ENCODE data around the gene INPP4A. TPM values are rescaled to one million over a fixed set of nuclear protein-coding genes. Genes with fewer than 3 reads are reported as not detected.
A peak's percentile ranks its signal among the peaks of the same experiment; 100 is the strongest.

Gene INPP4A
- total RNA-seq, 1 donor from 2014 or later = 73.0 TPM

DNA sequence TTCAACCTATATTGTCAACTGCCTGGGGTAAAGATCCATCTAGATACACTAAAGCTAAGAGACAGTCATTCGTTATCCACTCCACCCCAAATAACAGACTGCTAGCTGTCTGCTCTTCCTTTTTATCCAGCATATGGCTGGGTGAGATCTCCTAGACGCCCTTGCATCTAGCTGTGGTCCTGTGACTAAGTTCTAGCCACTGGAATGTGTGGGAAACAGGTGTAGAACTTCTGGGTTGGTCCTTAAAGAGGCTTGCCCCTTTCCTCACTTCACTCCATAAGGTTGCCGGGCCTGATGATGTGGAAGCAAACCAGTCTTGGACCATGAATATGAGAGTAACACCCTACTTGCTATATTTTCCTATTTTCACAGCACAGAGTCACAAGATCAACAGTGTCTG lies 160.4 kb downstream of the INPP4A start:
- FAIRE-seq = no peak
- no peak for DNase-seq (ENCODE audit: low spot score in 2 of 2)

DNA sequence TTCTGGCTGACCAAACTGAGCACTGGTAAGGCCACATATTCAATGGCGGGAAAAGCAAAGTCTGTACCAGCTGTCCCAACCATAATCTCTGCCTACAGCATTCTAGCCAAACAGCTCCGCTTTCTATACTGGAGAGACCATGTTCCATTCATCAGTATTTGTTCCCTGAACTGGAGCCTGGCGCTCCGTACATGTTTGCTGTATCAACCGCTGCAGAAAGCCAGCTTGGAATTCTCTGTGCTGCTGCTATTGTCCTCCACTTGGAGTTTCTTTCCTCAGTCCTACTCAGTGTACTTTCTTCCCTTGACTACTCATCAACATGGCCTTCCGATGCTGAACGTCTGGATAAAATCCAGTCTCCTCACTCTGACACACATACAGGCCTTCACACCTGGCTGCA lies 161.8 kb downstream of the INPP4A start:
- DNase-seq (ENCODE audit: low spot score in 2 of 2) (no peak), FAIRE-seq (no peak)

DNA sequence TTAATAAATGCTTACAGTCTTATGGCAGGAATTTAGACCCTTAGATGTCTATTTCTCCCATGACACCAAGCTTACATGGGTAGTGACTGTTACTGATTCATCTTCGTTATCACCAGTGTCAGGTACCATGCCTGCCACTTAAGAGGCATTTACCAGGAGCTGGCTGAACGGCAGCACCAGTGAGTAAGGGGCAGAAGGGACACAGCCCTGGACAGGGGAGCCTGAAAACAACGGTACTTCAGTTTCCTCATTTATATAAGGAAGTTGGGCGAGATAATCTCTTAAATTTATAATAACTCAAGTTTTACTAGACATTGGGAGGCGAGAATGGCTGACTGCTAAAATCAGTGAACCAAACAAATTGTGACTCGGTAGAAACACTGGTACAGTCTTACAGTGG lies 162.4 kb downstream of the INPP4A start:
- no peak for DNase-seq (ENCODE audit: low spot score in 2 of 2)
- FAIRE-seq = no peak

DNA sequence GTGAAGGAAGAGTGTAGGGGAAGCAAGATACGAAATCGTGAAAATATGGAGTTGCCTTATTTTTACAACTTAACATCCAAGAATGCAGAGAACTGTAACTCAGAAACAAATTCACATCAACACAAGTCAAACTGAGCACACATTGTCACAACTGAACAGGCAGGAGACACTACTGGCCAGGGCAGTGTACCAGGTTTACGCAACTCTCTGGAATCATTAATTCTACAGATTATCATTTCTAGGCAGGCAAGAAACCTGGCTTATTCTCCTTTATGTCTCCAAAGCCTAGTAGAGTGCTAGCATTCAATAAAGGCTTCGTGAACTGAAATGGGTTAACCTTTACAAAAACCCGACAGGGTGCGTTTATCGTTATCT lies 163.1 kb downstream of the INPP4A start:
- no peak for FAIRE-seq
- DNase-seq (ENCODE audit: low spot score in 2 of 2) = peak in 1 of 2 donors; percentile 14

DNA sequence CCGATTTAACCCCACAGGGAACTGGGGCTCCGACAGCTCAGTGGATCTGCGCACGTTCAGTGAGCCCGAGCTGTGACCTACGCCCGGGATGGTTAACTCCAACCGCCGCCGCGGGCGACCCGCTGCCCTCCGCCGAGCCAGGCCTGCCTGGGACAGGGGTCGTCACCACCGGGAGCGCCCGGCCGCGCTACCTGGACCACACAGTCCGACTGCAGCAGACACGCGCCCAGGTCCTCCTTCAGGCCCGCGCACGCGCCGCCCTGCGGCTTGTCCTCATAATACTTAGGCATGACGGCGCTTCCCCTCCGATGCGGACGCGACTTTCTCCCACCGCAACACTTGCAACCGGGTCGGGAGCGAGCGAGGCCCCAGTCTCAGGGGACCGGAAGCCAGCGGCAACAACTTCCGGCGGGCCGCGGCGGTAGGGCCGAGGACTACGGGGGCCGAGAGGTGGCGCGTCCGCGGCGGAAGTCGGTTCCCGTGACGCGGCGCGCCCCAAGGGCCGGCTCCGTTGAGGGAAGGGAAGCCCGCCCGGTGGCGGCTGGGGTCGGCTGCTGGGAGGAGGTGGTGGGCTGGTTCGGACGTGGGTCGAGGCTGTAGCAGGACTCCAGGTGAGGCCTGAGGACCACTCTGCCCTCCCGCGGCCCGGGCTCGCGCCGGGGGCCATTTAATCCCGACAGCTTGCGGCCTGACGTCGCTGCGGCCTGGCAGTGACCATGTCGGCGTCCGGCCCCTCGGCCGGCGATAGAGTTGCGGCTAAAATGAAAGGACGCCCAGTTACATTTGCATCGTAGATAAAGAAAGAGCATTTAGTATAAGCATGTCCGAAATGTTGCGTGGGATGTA lies 163.7 kb downstream of the INPP4A start, which contains the start of the genes COA5 and UNC50:
COA5 (minus strand) TSS at position 397 of the 846 bp plus-strand sequence; CDS start at position 290, 107 bp downstream.
UNC50 (plus strand) TSS at position 474 of the 846 bp plus-strand sequence. CDS start 1,171 bp downstream, outside the sequence.
- FAIRE-seq (no peak), DNase-seq (ENCODE audit: low spot score in 2 of 2) (peak; percentile 97 to 98)

DNA sequence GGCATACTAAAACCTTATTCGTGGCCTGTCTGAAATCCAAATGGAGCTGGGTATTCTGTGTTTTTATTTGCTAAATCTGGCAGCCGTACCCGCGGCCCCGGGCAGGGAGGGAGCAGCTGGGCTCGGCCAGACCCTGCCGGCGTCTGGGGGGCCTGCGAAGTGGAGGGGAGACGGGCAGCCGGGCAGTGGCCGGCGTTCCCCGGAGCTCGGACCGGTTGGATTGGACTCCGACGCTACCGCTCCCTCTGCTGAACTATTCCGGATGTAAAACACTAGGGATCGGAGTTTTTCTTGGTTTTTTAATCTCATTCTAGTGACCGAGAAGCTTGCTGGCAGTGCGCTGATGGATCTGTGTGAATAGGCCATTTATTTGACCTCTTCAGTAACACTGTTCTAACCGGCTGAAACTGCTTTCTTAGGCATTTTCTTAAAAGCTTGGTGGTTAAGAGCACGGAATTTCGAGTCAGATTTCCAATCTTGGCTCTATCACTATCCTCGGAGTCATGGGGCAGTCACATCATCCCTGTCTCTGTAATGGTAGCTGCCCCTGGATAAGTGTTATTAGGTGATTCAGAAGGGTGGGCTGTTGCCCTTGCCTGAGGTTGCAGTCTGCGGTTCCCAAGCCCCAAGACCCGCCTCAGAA lies 164.4 kb downstream of the INPP4A start:
- DNase-seq (ENCODE audit: low spot score in 2 of 2) (peak; percentile 36 to 39), FAIRE-seq (no peak)

DNA sequence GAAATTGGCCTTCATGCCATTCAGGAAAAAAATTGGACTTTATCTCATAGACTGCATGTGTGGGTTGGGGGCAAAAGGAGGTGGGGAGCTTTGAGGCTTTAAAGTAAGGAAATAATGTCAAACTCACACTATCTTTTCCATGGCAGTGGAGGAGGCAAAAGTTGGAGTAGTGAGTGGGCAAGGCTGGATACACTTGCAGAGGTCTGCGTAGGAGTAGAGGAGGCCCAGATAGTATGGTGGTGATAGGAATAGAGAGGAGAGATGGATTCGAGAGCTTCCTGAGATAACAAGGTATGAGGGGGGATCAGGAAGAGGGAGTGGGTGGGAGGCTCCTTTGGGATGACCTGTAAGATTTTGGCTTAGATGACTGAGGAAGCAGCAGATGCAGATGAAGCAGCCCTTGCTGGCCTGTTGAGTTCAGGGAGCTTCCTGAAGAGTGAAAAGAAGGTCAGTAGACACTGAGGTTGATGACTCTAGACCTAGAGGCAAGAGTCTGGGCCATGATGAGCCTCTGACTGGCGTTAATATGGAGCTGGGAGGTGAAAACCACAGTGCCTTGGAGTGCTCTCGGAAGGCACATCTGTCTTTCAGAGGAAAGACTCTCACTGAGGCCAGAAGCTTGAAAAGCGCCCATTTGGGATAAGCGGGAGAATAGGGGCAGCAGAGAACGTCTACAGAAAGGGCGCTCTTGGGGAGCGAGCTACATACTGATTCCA lies 169.5 kb downstream of the INPP4A start:
- DNase-seq (ENCODE audit: low spot score in 2 of 2) (no peak), FAIRE-seq (no peak)

DNA sequence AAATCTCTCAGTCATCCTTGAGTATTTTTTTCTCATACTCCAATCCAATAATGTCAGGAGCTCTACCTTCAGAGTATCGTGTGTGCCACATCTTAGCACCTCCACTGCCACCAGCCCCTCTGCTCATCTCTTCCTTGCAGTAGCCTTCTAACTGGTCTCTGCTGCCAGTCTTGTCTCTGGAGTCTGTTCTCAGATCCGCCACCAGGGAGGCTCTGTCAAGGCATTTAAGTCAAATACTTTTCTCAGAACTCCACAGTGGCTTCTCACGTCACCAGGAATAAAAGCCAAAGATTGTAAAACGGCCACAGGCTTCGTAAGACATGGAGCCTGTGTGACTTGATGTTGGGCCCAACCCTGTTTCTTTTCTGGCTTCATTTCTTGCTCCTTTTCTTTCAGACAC lies 170.8 kb downstream of the INPP4A start:
- FAIRE-seq (no peak), DNase-seq (ENCODE audit: low spot score in 2 of 2) (no peak)

DNA sequence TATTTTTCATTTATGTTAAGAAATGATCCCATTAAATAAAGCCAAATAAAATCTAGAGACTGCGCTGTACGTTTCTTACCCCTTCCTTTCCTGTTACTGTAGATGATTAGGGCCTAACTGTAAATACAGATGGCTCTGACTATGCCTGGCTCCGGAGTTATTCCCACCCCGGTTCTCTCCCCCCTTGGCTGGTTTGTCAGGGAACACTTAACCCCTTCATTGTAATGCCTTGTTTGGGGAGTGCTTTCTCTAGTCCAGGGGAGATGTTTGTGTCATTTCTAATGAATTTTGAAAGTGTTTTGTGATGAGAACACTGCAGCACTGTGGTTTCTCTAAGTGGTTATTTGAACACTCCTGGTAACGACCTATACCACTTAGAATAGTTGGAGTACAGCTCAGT lies 172.5 kb downstream of the INPP4A start:
- FAIRE-seq = no peak
- DNase-seq (ENCODE audit: low spot score in 2 of 2) = no peak

DNA sequence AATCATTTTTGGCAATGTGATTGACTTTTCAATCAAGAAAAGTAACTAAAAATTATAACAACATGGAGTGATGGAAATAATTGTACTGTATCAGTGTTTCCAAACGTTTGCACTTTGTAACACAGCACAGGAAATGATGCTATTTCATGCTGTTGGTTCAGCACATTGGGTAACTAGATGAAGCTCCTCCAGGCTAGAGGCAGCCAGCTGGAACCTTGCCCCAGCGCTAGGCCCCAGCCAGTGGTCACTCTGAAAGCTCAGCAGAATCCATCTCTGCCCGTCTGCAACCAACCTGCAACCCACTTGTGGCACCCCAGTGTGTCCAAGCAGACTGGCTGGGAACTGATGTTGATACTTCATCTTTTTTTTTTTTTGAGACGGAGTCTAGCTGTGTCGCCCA lies 179.0 kb downstream of the INPP4A start:
- no peak for FAIRE-seq
- no peak for DNase-seq (ENCODE audit: low spot score in 2 of 2)

DNA sequence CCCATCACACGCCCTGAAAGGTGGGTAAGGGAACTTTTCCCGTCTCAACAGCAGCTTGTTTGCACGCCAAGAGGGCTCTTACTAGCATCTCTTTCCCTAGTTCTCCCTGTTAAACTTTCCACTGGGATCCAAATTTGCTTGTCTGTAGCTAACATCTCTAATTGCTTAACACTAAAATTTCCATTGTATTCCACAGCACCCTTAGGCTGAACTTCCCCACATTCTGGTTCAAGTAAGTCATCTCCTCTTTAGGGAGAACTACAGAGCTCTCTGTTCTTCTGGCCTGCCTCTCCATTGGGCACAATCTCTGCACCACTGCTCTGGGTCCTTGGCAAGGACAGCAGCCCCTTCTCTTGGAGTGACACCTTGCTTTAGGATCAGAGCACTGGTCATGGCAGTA lies 187.7 kb downstream of the INPP4A start:
- FAIRE-seq (no peak), DNase-seq (ENCODE audit: low spot score in 2 of 2) (no peak)

DNA sequence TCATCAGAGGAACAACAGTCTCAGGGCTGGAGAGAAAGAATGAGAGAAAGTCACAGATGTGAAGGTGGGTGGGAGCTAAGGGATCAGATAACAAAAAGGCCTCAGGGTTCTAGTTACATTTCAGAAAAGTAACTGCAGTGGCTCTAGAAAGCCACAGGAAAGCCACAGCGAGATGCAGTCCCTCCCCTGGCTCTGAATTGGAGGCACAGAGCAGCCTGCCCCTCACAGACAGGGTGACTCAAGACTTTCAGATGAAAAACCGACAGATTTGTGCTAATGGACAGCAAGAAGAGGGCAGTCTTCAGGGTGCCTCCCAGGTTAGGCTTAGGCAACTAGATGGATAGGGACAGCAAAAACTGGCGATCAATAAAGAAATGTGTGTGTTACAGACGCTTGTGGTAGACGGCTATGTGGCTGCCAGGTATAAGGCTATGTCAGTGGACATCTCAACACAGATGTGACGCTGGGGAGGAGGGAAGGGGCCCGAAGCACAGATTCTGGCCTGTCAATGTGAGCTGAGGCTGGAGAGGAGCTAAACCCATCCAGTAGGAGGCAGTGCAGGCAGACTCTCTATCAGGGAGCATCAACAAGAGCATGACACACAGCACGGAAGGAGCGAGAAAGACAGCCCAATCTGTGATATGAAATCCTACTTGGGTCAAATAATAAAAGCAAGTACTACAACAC lies 189.9 kb downstream of the INPP4A start:
- FAIRE-seq (no peak), DNase-seq (ENCODE audit: low spot score in 2 of 2) (no peak)

DNA sequence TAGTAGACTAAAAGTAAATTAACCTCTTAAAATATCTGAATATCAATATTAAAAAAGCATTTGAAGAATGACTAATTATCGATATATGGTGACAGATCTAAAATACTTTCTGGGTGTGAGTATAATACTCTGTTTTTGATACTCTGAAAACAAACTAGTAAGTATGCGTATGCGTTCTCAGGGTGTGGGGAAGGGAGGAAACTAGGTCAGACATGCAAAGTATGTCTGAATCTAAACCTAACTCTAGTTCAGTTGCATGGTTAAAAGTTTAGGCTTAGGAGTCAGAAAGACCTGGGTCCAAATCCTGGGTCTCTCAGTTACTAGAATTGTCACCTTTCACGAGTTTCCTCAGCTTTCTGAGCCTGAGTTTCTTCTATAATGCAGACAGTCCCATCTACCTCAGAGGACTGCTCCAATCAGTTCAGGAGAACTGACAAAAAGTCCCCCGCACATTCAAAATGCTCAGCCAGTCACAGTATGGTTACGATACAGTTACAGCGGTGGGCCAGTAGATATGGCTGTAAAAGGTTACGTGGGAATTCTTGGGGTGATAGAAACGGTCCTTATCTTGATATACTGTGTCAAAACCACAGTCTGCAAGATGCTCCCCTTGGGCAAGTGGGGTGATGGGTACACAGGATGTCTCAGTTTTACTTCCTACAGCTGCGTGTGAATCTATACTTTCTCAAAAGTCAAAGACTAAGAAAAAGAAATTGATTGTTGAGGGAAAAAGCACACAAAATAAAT lies 192.9 kb downstream of the INPP4A start:
- FAIRE-seq (no peak), DNase-seq (ENCODE audit: low spot score in 2 of 2) (no peak)

DNA sequence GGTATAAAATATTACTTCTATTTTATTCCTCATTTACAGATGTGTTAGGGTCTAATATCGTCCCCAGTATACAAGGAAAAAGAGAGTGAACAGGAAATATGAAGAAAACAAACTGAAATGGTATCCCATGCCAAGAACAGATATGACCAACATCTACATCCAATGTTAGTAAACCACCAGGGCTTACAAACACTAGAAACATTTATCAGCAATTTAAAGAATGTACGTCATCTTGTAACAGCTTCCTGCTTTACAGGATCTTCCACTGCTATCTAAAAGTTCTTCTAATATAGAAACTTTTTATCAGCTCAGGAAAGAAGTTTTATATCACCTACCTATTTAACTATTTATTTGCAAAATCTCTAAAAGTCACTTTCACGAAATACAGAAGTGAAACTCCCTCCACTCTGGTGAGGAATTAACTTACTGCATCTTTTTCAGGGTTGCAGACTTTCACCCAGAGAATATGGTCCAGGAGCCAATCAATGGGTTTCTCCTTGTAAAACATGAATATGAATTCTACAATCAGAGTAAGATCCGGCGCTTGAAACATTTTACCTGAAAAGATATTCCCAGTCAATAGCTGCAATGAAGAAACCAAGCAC lies 198.9 kb downstream of the INPP4A start:
- DNase-seq (ENCODE audit: low spot score in 2 of 2) (no peak), FAIRE-seq (no peak)

Other genes with a start within 250 kb of the INPP4A start
- gene CNGA3, start 98.4 kb upstream of the INPP4A start, total RNA-seq = 1.2 TPM
- 60.7 TPM for gene COA5, start 163.7 kb downstream of the INPP4A start, total RNA-seq
- gene UNC50, start 163.7 kb downstream of the INPP4A start, total RNA-seq = 55.8 TPM

Measured in frontal cortex (tissue), 4 donors.